Right kidney (tissue), 1 donor: ENCODE data around the gene TRABD2B.
A peak's percentile ranks its signal among the peaks of the same experiment; 100 is the strongest.

ENCODE experiments used
- DNase-seq: peaks from one replicate; pipeline ENCODE4 v3.0.0-alpha.2; 2016

The TRABD2B gene

DNA sequence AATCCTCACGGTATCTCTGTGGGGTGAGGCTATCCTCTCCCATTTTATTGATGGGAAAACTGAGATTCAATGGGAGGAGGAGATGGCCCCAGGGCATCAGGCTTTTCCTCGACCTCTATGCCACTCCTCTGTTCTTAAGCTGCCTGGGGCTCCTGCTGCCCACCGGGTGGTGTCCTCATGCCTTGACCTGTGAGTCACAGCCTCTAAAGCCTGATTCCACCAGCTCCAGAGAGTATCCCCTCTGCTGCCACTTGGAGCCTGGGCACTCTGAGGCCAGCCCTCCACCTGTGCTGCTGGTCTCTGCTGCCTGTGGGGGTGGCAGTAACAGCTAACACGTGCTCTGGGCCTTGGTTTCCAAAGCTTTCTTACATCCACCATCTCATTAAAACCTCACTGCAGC lies 241.2 kb downstream of the TRABD2B start:
- DNase-seq: no peak

DNA sequence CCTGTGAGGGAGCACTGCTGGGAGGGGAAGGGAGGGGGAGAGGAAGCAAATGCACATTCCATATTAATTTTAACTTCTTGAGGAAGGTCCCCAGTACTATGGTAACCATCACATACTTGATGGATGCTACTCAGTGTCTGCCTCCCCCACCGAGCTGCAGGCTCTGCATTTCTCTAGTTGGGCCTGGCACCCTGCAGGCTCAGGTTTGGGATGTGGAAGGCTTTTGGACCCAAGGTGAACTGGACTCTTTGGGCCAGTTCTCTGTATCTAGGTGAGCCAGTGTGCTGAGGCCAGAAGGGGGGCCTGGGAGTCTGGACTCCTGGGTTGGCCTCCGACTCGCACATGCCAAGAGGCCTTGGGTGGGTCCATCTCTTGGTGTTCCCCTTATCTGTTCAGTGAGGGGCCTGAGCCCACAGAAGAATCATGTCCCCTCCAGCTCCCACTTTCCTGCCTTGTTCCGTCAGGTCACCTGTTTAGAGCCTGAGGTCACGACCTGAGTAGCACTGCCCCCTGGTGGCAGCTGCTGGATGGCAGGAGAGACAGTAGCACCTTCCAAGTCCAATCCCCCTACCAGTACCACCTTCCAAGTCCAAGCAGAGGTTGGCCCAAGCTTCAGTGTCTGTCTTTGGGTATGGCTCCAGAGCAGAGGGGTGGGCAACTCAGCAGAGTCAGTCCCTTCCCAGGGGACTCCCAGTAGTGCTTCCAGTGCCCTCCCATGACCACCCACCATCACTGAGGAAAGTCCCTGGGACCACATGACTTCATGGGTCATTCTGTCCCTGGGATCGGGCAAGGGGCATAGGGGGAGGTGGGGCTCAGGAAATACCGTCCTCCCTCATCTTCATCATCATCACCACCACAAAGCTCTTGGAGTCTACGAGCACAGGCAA lies 241.8 kb downstream of the TRABD2B start:
- DNase-seq: no peak

DNA sequence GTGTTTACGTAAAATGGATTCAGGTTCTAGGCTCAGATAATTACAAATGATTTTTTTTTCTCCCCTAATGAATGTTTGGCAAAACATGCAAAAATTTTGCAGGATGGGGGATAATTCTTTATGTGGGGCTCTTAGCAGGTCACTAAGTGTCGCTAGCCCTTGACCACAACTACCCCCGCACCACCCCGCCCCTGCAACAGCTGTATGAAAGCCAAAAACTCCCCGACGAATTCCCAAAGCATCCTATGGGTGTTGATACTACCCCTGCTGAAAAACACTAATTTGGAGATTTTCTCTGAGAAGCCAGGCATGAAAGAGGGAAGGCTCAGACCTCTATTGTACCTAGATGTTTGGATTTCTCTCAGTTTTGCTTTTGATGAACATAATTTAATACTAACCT lies 243.0 kb downstream of the TRABD2B start:
- no peak for DNase-seq

DNA sequence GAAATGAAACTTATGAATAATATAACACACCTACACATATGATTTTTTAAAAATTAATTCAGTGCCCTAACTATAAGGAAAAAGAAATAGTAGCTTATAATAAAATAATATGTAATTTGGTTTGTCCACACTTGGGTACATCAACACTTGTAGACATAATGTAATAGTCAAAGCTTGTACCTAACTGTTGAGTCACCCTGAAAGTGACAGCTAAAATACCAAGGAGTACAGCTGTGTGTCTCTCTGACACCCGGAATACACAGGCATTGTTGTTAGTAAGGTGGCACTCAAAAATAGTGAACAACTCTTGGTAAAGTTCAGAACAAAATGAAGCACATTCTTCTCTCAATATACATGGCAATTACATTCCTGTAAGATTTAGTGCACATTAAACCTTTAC lies 243.4 kb downstream of the TRABD2B start:
- DNase-seq: no peak

DNA sequence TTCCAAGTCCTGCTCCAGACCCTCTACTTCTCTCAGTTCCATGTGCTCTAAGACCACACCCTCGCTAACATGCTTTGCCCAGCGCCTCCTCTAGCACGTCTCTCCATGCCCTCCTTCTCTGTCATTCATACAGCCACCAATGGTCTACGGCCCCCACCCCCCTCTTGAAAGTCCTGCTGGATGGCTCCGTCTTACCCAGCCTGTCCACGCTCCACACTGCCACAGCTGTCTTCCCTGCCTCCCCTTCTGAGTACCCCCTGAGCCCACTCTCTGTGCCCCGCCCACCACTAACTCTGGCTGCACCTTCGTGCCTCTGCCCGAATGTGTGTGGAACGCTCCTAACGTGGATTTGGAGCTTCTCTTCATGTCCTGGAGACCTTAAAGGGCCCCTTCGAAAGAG lies 244.6 kb downstream of the TRABD2B start:
- DNase-seq: no peak

DNA sequence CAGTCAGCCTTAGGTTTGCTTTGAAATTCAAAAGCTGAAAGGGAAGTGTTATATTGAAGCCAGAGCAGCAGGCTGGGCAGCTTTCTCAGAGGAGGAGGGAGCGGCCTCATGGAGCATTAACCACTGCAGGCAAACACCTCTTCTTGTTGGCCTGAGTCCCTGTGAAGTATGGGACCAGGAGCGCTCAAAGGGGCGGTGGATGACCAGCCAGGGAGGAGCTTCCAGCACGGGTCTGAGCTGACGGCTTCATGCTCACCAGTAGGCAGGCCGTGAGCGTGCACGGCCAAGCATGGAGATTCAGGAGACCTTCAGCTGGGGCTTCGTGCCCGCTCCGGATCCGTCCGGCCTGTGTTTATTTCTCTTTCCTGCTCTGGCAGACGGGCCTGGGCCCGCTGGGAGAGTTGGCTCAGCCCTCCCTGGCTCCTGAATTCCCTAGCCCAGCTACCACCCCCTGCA lies 245.2 kb downstream of the TRABD2B start:
- DNase-seq: peak; percentile 54

DNA sequence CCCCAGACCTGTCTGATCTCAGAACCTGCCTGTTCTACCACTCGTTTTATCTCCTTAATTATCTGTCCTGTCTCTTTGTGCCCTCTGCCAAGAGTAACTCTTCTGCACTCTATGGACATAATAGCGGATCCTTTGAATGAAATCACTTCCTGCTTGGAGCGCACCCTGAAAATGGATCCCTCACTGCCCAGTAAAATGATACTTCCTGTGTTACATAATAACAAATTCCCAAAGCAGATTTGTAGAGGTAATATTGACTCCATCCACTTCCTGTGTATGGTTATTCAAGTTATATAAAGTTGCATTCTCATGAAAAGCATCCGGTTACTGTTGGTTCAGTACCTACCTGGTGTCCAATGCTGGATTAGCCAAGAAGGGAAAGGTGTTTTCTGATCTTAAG lies 246.0 kb downstream of the TRABD2B start:
- DNase-seq: no peak

DNA sequence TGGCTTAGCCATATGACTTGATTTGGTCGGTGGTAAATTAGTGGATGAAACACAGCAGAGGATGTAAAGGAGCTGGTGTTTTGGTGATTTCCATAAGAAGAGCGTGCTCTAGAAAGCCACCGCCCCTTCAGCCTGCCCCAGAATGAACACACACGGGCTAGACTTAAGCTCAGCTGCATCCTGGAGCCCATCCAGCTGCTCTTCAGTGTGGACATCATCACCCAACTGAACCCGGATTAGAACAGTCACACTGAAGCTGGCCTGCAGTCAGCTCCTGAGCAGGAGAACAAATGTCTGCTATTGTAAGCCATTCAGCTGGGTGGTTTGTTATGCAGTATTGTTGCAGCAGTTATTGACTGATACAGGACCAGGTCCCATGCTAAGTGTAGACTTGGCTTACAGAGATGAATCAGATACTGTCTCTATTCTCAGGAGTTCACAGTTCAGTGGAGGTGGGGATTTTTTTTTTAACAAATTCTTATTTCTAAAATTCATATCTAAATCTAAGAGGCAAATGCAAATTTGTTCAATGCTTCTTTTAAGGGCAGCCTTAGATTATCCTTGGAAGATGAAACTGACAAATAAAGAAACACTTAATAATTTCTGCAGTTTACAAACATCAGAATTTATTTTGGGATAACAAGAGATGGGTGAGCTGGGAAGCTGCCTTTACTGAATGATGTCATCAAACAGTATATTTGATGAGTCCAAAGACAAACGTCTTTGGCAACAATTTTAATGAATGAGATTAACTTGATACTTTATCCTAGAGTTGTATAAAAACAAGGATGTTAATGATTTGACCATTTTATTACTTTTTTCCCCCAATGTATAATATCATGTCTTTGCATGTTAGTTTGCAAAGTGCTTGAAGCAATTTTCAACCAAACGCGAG lies 251.2 kb downstream of the TRABD2B start:
- DNase-seq: no peak

DNA sequence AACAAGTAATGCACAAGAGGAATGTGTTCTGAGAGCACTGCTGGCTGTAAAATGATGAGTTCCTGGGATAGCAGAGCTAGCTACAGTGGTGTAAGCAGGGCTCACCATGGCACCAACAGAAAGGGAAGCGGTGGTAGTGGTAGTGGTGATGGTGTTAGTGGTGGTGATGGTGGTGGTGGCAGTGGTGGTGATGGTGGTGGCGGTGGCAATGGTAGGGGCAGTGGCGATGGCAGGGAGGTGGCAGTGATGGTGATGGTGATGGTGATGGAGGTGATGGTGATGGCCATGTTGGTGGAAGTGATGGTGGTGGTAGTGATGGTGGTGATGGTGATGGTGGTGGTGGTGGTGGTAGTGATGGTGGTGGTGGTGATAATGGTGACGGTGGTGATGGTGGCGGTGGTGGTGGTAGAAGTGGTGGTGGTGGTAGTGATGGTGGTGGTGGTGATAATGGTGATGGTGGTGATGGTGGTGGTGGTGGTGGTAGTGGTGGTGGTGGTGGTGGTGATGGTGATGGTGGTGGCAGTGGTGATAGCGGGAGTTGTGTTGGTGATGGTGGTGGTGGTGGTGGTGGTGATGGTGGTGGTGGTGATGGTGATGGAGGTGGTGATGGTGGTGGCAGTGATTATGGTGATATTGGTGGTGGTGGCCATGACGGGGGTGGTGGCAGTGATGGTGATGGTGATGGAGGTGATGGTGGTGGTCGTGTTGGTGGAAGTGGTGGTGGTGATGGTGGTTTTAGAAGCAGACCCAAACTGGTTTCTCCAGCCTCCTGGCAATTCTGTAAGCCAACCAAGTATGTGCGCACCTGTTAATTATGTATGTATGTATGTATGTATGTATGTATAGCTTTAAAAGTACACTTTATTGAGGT lies 254.1 kb downstream of the TRABD2B start:
- no peak for DNase-seq

DNA sequence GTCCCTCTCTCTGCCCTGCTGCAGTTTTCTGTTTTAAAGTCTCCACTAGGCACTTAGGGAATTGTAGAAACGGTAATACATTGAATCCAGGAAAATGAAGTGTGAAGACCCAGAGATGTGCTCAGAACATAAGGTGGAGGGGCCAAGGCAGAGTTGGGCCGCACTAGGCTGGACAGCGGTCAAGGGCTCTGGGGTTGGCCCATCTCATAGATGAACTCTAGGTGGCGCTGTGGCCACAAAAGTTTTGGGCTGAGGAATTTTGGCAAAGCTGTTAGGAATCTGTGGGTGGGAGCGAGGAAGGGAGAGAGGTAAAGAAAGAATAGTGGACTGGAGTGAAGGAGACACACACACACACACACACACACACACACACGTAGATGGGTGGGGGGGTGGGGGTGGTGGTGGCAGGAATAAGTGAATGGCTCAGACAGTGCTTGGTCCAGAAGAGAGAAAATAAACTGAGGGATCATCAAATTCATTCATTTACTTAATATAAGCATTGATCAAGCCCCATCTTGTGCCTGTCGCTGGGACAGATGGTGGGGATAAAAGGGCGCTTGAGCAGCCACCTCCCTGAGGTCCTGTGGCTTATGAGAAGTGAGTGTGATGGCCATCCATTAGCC lies 258.5 kb downstream of the TRABD2B start:
- peak; percentile 37 for DNase-seq

DNA sequence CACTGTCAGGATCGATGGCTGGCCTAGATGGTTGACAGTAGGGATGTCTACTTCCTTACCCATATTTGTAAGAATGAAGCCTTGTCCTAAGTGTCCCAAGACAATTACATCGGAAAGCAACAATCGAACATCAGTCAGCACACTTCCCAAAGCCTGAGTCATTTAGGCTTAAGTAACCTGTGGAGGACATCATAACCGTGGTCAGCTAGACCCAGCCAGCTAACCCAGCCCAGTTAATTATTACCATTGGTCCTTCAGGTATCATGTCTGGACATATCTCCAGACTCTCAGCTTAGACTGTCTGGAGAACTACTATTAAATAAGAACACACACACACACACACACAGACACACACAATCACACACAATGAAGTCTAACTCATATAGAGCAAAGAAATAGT lies 264.7 kb downstream of the TRABD2B start:
- DNase-seq: no peak

DNA sequence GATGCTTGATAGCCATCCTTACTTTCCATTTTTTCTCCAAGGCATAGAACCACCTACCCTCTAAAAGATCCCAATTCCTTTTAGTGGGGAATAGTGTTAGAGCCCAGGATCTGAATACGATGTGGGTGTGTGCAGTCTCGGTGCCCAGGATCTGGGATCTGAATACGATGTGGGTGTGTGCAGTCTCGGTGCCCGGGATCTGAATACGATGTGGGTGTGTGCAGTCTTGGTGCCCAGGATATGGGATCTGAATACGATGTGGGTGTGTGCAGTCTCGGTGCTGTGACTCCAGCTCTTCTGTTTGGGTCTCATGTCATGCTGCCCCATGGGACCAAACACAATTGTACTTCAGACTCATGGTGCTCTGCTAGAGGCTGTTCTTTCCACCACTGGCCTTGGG lies 265.5 kb downstream of the TRABD2B start:
- no peak for DNase-seq

DNA sequence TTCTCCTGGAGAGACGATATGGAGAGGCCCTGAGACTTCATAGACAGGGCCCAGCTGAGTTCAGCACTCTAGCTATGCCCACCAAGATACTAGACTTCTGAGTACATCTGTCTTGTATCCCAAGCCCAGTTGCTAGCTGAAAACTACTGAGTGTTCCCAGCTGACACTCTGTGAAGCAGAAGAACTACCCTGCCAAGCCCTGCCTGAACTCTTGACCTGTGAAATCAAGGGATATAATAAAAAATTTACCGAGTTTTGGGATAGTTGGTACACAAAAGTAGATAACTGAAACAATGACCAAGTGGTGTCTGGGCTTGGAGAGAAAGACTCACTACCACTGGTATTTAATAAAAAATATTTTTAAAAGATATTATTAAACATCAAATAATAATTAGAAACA lies 267.5 kb downstream of the TRABD2B start:
- no peak for DNase-seq

DNA sequence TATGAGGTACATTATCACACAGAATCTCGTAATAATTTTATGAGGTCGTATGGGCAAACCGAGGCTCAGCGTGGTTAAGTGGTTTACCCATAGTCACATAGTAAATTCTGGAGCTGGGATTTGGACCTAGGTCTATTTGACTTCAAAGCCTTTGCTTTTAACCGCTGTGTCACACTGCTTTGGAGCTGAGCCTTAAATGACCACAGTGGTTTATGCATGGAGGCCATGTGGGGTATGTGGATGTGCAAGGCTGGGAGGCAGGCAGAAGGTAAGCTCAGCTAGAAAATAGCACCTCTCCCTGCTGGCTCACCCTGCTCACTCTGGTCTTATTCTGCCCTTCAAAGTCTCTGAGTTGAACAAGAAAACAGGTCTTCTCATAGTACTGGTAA lies 269.5 kb downstream of the TRABD2B start:
- no peak for DNase-seq

DNA sequence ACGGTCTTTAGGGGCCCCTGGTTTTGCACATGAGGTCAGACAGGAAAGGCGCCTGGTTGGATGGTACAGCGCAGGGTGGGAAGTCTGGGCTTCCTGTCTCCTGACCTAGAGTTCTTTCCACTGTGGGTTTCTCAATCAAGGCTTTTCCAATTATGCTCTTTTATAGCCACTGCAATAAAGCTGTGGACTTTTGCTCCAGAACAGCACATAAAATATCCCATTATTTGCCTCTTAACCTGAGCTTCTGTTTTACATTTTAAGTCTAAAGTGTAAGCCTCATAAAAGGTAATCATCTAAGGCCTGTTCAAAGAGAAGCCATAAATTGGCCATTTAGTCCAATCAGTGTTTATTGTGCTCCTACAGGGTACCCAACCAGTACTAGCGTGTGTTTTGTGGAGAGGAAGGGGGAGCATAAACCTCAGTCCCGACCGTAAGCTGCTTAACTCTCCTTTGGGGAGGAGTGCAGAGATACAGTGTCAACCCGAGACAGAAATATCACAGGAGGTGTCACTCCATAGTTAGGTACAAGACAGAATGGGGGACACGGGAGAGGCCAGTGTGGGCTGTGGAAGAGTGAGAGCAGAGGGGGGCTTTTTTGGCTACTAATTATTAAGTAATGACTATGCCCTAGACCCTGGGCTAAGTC lies 270.0 kb downstream of the TRABD2B start:
- no peak for DNase-seq

DNA sequence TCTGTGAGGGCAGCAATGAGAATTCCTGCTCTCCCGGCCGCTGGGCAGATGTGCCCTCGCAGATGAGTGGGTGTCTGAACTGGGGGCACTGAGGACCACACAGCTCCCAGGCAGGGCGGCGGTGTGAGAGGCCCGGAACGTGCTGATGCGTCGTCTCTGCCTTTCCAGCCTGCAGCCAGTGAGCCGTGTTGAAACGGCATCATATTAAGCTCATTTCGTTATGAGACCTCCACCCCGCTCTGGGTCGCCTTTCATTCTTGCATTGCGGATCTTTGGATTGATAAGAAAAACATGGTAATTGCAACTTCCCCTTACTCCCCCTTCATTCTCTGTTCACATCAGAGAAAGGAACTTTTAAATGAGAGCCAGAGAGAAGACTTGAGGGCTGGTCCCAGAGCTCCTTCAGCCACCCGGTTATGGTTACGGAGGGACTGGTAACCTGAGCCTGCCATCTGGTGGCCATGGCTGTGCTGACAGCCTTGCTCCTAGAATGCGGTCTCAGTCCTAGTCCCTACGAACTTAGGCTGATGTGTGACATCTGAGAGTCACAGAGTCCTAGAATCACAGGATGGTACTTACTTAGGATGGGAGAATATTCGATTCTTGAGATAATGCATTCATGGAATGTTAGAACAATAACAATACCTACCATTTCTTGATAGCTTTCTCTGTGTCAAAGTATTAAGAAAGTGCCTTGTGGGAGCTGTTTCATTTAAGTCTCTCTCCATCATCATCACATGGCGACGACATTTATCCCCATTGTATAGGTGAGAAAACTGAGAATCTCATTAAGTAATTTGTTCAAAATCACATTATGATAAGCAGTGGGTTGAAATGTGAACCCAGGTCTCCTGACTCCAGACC lies 271.0 kb downstream of the TRABD2B start:
- DNase-seq: peak; percentile 85

DNA sequence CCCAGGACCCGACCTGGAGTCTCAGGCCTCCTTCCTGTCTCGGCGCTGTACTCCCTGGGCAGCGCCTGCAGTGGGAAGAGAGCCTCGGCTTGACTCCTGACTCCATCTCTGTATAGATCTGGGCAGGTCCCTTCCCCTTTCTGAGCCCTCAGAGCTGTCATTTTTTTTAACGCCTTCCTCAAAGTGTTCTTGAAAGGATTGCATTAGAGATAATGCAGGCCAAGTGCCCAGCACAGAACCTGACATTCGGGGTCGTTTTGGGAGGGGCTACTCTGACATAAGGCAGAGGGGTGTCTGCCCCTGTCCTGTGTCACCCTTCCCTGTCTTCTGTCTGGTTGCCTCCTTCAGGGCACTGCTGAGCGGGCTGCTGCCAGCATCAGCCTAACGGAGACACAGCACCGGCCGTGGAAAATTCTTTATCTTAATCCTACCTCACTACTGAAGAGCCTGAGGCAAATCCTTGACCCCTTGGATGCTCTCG lies 271.6 kb downstream of the TRABD2B start:
- DNase-seq: no peak

DNA sequence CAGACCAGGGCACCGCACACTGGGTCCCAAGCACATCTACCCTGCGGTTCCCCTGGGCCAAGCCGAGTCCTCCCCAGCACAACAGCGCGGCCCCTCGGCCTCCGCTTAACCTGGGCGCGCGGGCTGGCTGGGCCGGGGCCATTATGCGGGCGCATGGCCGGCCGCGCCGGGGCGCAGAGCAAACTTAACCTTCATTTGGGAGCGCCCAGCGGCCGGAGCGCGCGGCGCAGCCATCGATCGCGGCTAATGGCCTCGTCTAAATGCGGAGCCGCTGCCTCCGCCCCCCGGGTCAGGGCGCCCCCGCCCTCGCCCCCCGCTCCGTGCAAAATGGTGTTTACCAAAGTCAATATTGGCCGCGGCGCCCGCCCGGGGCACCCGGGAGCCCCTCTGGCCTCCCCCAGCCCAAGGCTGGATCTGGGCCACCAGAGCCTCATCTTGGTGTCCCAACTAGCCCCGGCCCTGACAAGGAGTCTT lies 272.1 kb downstream of the TRABD2B start:
- DNase-seq: no peak

DNA sequence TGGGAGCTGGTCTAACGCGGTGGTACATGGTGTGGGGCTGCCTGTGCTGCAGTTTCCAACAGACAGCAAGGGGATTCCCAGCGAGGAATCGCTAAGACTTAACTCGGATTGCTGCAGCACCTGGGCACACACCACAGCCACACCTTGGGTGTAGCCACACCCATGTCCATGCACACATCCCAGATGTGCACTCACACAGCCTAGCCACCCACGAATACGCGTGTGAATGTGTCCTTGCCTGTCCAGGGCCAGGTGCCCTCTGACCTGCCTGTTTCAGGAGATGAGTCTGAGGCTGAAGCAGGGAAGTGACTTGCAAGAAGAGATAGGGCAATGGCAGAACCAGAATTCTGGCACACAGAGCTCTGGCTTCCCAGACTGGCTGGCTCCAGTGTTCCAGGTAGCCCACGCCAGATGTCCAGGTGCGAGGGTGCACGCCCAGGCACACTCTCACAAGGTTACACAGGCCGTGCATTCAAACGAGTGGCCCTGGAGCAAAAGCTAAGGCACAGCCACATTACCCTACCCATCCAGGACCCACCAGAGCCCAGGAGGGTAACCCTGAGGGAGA lies 272.7 kb downstream of the TRABD2B start:
- no peak for DNase-seq
